PC-9 (cell line): ENCODE results near the gene TUBA1C. TPM values are rescaled to one million over a fixed set of nuclear protein-coding genes. Genes with fewer than 3 reads are reported as not detected.

Experiments used
- BruUV-seq: library from RNA; stranded (reverse); fragments of 400-500 nt; replicated peaks from 2 replicates; lab custom pipeline; 2021; lab: Mats Ljungman, UMichigan
- CTCF ChIA-PET: fragments of 300-600 bp; sonication (Branson Sonifier 250); formaldehyde crosslinking; loops from one replicate; lab custom pipeline; 2022; ENCODE audit warnings: antibody characterized with exemption; lab: Charles Lee
- POLR2A ChIA-PET: fragments of 300-600 bp; sonication (Branson Sonifier 250); formaldehyde crosslinking; loops from one replicate; lab custom pipeline; 2022; ENCODE audit warnings: antibody characterized with exemption; ENCODE audit not compliant: unreplicated experiment; lab: Charles Lee
- DNase-seq, 2 experiments: peaks; one replicate each; pipeline versions ENCODE4 v3.0.0 to v3.0.0-alpha.2; 2015 to 2022; ENCODE audit warnings: mixed read lengths in 1 of 2
- H2AFZ ChIP-seq: fragments of 200-600 bp; sonication (generic); 2 replicates; pipeline ENCODE4 v1.8.1; 2017; ENCODE audit warnings: antibody characterized with exemption
- H3F3A ChIP-seq: fragments of 200-600 bp; sonication (generic); 2 replicates; pipeline ENCODE4 v1.8.1; 2017; ENCODE audit warnings: antibody characterized with exemption, mild to moderate bottlenecking, low read depth; ENCODE audit not compliant: insufficient read depth
- H3K27ac ChIP-seq: fragments of 200-600 bp; sonication (generic); 2 replicates; pipeline ENCODE4 v1.6.1; 2016; ENCODE audit warnings: mixed run types
- H3K27me3 ChIP-seq: fragments of 200-600 bp; sonication (generic); 2 replicates; pipeline ENCODE4 v1.6.1; 2016; ENCODE audit warnings: low read depth, mixed run types; ENCODE audit not compliant: insufficient read depth
- H3K36me3 ChIP-seq: fragments of 200-600 bp; sonication (generic); 2 replicates; pipeline ENCODE4 v1.6.1; 2016; ENCODE audit warnings: low read depth, mixed run types
- H3K4me1 ChIP-seq: fragments of 200-600 bp; sonication (generic); replicated peaks from 2 replicates; pipeline ENCODE4 v1.6.1; 2016; ENCODE audit warnings: mixed run types; ENCODE audit not compliant: insufficient read depth
- H3K4me2 ChIP-seq: fragments of 200-600 bp; sonication (generic); 2 replicates; pipeline ENCODE4 v1.6.1; 2017; ENCODE audit warnings: mixed run types
- H3K4me3 ChIP-seq: fragments of 200-600 bp; sonication (generic); 2 replicates; pipeline ENCODE4 v1.6.1; 2016; ENCODE audit warnings: mixed run types
- H3K79me2 ChIP-seq: fragments of 200-600 bp; sonication (generic); 2 replicates; pipeline ENCODE4 v1.6.1; 2017; ENCODE audit warnings: low read depth, mixed run types
- H3K9me2 ChIP-seq: fragments of 200-600 bp; sonication (generic); 2 replicates; pipeline ENCODE4 v1.8.1; 2017; ENCODE audit warnings: mild to moderate bottlenecking; ENCODE audit not compliant: insufficient read depth
- H3K9me3 ChIP-seq: fragments of 200-600 bp; sonication (generic); 2 replicates; pipeline ENCODE4 v1.8.1; 2016; ENCODE audit warnings: low read depth; ENCODE audit not compliant: insufficient read depth
- H4K20me1 ChIP-seq: fragments of 200-600 bp; sonication (generic); 2 replicates; pipeline ENCODE4 v1.8.1; 2017; ENCODE audit not compliant: insufficient read depth
- EZH2 ChIP-seq: fragments of 200-600 bp; sonication (generic); IDR thresholded peaks from 2 replicates; pipeline ENCODE4 v1.8.0; 2017; ENCODE audit warnings: antibody characterized with exemption, low read depth
- intact Hi-C: fragments of 100-400 bp; cut with micrococcal nuclease; formaldehyde crosslinking; loops from one replicate; pipeline ENCODE4 v1.10.0; 2022; ENCODE audit not compliant: unreplicated experiment
- total RNA-seq: library from RNA; stranded (reverse); gene quantifications from 2 replicates; pipeline ENCODE4 v1.2.3, GENCODE V29; 2021
- TF ChIP-seq, protein P1 (sequence below): fragments of 200-600 bp; sonication (generic); conservative IDR thresholded peaks from 2 replicates; pipeline ENCODE4 v1.6.1; 2017; ENCODE audit warnings: mixed run types, antibody characterized with exemption, mild to moderate bottlenecking, moderate library complexity

TUBA1C gene
- total RNA-seq, 1 experiment from 2014 or later: 490 TPM

DNA sequence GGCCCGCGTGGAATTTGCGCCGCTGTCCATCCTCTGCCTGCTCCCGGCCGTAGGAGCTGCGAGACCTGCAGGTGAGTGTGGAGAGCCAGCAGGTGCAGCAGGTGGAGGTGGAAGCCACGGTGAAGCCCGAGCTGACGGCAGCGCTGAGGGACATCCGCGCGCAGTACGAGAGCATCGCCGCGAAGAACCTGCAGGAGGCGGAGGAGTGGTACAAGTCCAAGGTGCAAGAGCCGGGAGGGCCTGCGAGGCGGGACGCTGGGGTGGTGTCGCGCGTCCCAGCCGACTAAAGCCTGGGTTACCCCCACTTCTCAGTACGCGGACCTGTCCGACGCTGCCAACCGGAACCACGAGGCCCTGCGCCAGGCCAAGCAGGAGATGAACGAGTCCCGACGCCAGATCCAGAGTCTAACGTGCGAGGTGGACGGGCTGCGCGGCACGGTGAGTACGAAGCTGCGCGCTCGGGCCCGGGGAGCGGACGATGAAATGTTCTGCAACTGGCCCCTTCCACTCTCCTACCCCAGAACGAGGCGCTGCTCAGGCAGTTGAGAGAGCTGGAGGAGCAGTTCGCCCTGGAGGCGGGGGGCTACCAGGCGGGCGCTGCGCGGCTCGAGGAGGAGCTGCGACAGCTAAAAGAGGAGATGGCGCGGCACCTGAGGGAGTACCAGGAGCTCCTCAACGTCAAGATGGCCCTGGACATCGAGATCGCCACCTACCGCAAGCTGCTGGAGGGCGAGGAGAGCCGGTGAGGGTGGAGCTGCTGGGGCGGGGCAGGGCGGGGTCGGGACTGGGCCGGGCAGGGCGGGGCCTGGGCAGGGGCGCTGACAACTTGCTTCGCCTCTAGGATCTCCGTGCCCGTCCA is 32.2 kb downstream of the TUBA1C start:
- Histone ChIP-seq H3K27ac (no peak overlapping the region), H3K4me3 (no peak overlapping the region), H3K9me2 (no peaks in the 10 kb centered on the region), H3K4me2 (peak overlapping the region; percentile 47), H3K27me3 (0 out of 2 replicates have a peak, but pooled peaks cover 2% of the 10 kb centered on the region), H3K79me2 (no peaks in the 10 kb centered on the region), H3K36me3 (no peaks in the 10 kb centered on the region), H3K9me3 (no peaks in the 10 kb centered on the region), H3F3A (no peaks in the 10 kb centered on the region), H2AFZ (no peak overlapping the region), H4K20me1 (no peaks in the 10 kb centered on the region), H3K4me1 (no peaks in the 10 kb centered on the region)
- DNase-seq: peak; percentile 38 to 61
- no peak for TF ChIP-seq EZH2
- TF ChIP-seq, protein P1, sequence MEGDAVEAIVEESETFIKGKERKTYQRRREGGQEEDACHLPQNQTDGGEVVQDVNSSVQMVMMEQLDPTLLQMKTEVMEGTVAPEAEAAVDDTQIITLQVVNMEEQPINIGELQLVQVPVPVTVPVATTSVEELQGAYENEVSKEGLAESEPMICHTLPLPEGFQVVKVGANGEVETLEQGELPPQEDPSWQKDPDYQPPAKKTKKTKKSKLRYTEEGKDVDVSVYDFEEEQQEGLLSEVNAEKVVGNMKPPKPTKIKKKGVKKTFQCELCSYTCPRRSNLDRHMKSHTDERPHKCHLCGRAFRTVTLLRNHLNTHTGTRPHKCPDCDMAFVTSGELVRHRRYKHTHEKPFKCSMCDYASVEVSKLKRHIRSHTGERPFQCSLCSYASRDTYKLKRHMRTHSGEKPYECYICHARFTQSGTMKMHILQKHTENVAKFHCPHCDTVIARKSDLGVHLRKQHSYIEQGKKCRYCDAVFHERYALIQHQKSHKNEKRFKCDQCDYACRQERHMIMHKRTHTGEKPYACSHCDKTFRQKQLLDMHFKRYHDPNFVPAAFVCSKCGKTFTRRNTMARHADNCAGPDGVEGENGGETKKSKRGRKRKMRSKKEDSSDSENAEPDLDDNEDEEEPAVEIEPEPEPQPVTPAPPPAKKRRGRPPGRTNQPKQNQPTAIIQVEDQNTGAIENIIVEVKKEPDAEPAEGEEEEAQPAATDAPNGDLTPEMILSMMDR: peak; percentile 45; the same call in 1 of the 2 replicates
- no TSS peak for BruUV-seq
- intact Hi-C loops: no loop called here
- ChIA-PET CTCF (interaction anchor here (0.6 to 1.5 kb wide), 9 partner anchors 26 to 999 kb away, joined by 3 to 16 read pairs (median 7); partner anchors contain the start of genes DNAJC22 and TROAP), POLR2A (interaction anchor here (0.5 to 0.7 kb wide), 4 partner anchors 26 to 261 kb away, joined by 3 to 14 read pairs (median 6); partner anchors contain the start of gene TROAP)

DNA sequence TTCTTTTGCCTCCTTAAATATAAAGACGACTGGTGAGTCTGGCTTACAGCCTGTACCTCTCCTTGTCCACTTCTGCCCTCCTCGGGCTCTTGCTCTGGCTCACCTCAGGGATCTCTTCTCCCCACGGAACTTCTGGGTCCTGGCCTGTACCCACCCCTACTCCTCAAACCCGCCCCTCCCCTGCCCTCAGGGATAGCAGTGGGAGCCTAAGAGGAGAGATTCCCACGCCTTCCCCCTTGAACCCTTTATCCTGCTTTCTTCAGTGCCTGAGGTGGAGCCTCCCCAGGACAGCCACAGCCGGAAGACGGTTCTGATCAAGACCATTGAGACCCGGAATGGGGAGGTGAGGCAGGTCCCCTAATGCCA is 32.8 kb downstream of the TUBA1C start:
- CTCF ChIA-PET: interaction anchor here (0.6 to 1.5 kb wide), 5 partner anchors 26 to 155 kb away, joined by 3 to 16 read pairs (median 7); partner anchors contain the start of genes DNAJC22 and TROAP
- POLR2A ChIA-PET: interaction anchor here (0.5 to 0.7 kb wide), 3 partner anchors 25 to 167 kb away, joined by 3 to 14 read pairs (median 4); partner anchors contain the start of gene TROAP
- Histone ChIP-seq H3K9me3 (no peaks in the 10 kb centered on the region), H3K36me3 (no peaks in the 10 kb centered on the region), H3K79me2 (no peaks in the 10 kb centered on the region), H3K9me2 (no peaks in the 10 kb centered on the region), H3K27ac (no peak overlapping the region), H2AFZ (no peak overlapping the region), H3K4me2 (peak overlapping the region; percentile 47; the same call in 1 of the 2 replicates), H3K4me1 (no peaks in the 10 kb centered on the region), H4K20me1 (no peaks in the 10 kb centered on the region), H3F3A (no peaks in the 10 kb centered on the region), H3K27me3 (0 out of 2 replicates have a peak, but pooled peaks cover 2% of the 10 kb centered on the region), H3K4me3 (no peak overlapping the region)
- no peak for DNase-seq
- TF ChIP-seq, protein P1: no peak
- TF ChIP-seq EZH2: no peak
- intact Hi-C loops: no loop called here
- BruUV-seq: no TSS peak

DNA sequence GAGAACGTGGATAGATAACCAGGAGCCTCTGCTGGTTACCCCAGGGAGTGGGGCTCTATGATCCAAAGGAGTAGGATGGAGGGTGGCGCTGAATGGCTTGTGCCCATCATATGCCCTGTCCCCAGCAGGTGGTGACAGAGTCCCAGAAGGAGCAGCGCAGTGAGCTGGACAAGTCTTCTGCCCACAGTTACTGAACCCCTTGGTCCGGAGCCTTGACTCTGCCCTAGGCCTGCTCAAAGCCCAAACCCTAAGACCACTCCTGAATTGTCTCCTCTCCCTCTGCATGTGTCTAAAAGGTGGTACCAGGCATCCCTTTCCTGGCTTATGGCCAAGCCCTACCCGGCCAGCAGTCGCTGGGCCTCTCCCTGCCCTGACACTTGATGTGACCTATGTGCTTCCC is 33.3 kb downstream of the TUBA1C start:
- BruUV-seq: no TSS peak
- intact Hi-C loops: no loop called here
- H3K27ac ChIP-seq: no peak overlapping the region
- no peaks in the 10 kb centered on the region for H4K20me1 ChIP-seq
- H2AFZ ChIP-seq: no peak overlapping the region
- CTCF ChIA-PET: no interaction called here
- POLR2A ChIA-PET: no interaction called here
- no peak for DNase-seq
- TF ChIP-seq, protein P1: peak; percentile 52
- no peak for TF ChIP-seq EZH2
- no peaks in the 10 kb centered on the region for H3K79me2 ChIP-seq
- no peaks in the 10 kb centered on the region for H3K9me2 ChIP-seq
- H3K4me3 ChIP-seq: no peak overlapping the region
- no peaks in the 10 kb centered on the region for H3K4me1 ChIP-seq
- H3K4me2 ChIP-seq: no peak overlapping the region
- H3F3A ChIP-seq: no peaks in the 10 kb centered on the region
- H3K36me3 ChIP-seq: no peaks in the 10 kb centered on the region
- H3K9me3 ChIP-seq: no peaks in the 10 kb centered on the region
- H3K27me3 ChIP-seq: 0 out of 2 replicates have a peak, but pooled peaks cover 2% of the 10 kb centered on the region
